Sigmoid colon (tissue), 7 donors: Measurements from ENCODE around the gene GTF2E1. TPM values are rescaled to one million over a fixed set of nuclear protein-coding genes. Genes with fewer than 3 reads are reported as not detected.
A peak's percentile ranks its signal among the peaks of the same experiment; 100 is the strongest.

Experiments used
- DNase-seq: peaks from one replicate; pipeline ENCODE4 v3.0.0-alpha.2; 2019
- H3K27ac ChIP-seq, 4 donors: fragments of 200-600 bp; sonication (generic); one replicate each; pipeline ENCODE4 v1.5.1; 2016 to 2019; ENCODE audit warnings: mild to moderate bottlenecking in 1 of 4
- H3K27me3 ChIP-seq, 3 donors: fragments of 200-600 bp; sonication (generic); one replicate each; pipeline ENCODE4 v1.5.1; 2019; ENCODE audit warnings: mild to moderate bottlenecking in 1 of 3
- H3K36me3 ChIP-seq, 4 donors: fragments of 200-600 bp; sonication (generic); one replicate each; pipeline ENCODE4 v1.5.1; 2016 to 2019
- H3K4me1 ChIP-seq, 4 donors: fragments of 200-600 bp; sonication (generic); one replicate each; pipeline ENCODE4 v1.5.1; 2017 to 2019
- H3K4me3 ChIP-seq, 4 donors: fragments of 200-600 bp; sonication (generic); one replicate each; pipeline ENCODE4 v1.5.1; 2017 to 2019; ENCODE audit warnings: mild to moderate bottlenecking in 2 of 4, moderate library complexity in 1 of 4
- H3K9me3 ChIP-seq, 4 donors: fragments of 200-600 bp in 3 of 4; sonication (generic) in 3 of 4; one replicate each; pipeline versions ENCODE4 v1.5.1 to v1.6.1; 2013 to 2019
- EP300 ChIP-seq, 4 donors: sonication (generic); formaldehyde crosslinking; IDR thresholded peaks; one replicate each; pipeline ENCODE4 v1.6.1; 2017; ENCODE audit warnings: antibody characterized with exemption in 4 of 4
- POLR2A ChIP-seq, 2 donors: fragments of 450-650 bp; IDR thresholded peaks; one replicate each; pipeline ENCODE4 v1.6.1; 2016; ENCODE audit warnings: antibody characterized with exemption in 2 of 2, mild to moderate bottlenecking in 2 of 2, moderate library complexity in 2 of 2
- POLR2AphosphoS5 ChIP-seq, 4 donors: sonication (generic); formaldehyde crosslinking; IDR thresholded peaks; one replicate each; pipeline ENCODE4 v1.6.1; 2017; ENCODE audit warnings: antibody characterized with exemption in 4 of 4
- WGBS, 2 donors: extraction: QIAGEN DNeasy Blood & Tissue Kit; methylation state at CpG; one replicate each; pipeline ENCODE4 v1.1.7; 2013; 5-methylcytosine and 5-hydroxymethylcytosine counted together
- intact Hi-C: fragments of 100-400 bp; cut with DNase I; formaldehyde crosslinking; loops from one replicate; pipeline ENCODE4 v1.15.1; 2023
- polyA plus RNA-seq, 3 donors: library from polyadenylated mRNA; stranded (reverse); fragments of 200-250 nt; gene quantifications; one replicate each; pipeline ENCODE4 v1.2.3, GENCODE V29; 2013
- total RNA-seq, 4 donors: library from RNA; depleted of rRNA; stranded (reverse); fragments of >200 nt; gene quantifications; one replicate each; pipeline ENCODE4 v1.1.0, GENCODE V29; 2016
- TF ChIP-seq, protein P1 (sequence below), 4 experiments: fragments of 450-650 bp in 3 of 4; fragments of 200-600 bp in 1 of 4; IDR thresholded peaks; one replicate each; pipeline ENCODE4 v1.5.1; 2016 to 2019; ENCODE audit warnings: antibody characterized with exemption in 4 of 4, mild to moderate bottlenecking in 3 of 4, moderate library complexity in 2 of 4
- donor health status: healthy with polysubstance abuse.
- donor health status: Bipolar disorder and iron deficiency.
- donor health status: healthy.

Gene GTF2E1
- total RNA-seq (10 to 100 TPM in 2 of 4 donors, 1 to 10 TPM in 2; 6.9 to 12.5 (median 10.3) TPM), polyA plus RNA-seq (1 to 10 TPM; 3.6 to 7.3 (median 5.8) TPM)

DNA sequence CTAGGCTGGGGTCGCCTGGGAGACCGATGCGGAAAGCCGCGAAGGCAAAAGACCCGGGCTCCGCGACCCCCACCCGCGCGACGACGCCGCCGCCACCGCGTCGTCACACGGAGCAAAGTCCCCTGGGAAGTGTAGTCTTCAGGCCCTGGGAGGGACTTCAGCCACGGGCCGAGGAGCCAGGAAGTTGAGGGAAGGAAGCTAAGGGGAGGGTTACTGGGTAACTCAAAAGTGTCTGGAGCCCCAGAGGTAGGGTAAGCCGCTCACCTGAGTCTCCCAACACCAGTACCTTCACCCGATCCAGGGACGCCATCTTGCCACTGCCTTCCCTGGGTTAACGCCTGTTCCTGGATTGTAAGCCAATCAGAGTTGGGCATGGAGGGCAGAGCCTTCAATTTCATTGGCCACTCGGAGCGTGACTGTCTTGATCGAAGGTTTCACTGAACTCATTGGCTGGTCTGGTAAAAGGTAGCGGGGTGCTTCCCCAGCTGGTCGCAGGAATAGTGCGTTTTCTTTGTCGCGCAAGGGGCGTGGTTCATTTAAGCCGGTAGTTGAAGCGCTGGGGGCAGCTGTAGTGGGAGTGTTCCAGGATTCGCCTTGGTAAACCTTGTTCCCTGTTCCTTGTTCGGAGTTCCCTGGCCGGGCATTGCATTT, at the start of gene GTF2E1, which contains the start of gene RABL3:
Gene GTF2E1 (plus strand): TSS at position 547 of the 651 bp plus-strand sequence. CDS start 7,809 bp downstream, outside the sequence.
Gene RABL3 (minus strand): TSS at position 319 of the 651 bp plus-strand sequence. CDS start 9 bp downstream, at position 310.
- H3K27ac ChIP-seq: peak within 1 kb of the TSS; percentile 89 to 93 (median 92)
- H3K36me3 ChIP-seq: peaks cover 0 to 5% (median 0%) of the 10 kb centered on the region in 4 donors
- no peaks in the 10 kb centered on the region for H3K27me3 ChIP-seq
- peaks cover 0 to 19% (median 10%) of the 10 kb centered on the region in 4 donors for H3K4me1 ChIP-seq
- peak within 1 kb of the TSS; percentile 79 to 94 (median 87) for H3K4me3 ChIP-seq
- DNase-seq: peak; percentile 98
- no peaks in the 10 kb centered on the region for H3K9me3 ChIP-seq
- intact Hi-C loops: loop anchor here (1.0 to 5.0 kb wide), 4 partner anchors 145 to 645 kb away; partner anchors contain the start of genes NDUFB4 and STXBP5L
- peak; percentile 48 to 79 (median 75) for TF ChIP-seq POLR2AphosphoS5 (IDR thresholded peaks at IDR 0.05)
- TF ChIP-seq, protein P1, sequence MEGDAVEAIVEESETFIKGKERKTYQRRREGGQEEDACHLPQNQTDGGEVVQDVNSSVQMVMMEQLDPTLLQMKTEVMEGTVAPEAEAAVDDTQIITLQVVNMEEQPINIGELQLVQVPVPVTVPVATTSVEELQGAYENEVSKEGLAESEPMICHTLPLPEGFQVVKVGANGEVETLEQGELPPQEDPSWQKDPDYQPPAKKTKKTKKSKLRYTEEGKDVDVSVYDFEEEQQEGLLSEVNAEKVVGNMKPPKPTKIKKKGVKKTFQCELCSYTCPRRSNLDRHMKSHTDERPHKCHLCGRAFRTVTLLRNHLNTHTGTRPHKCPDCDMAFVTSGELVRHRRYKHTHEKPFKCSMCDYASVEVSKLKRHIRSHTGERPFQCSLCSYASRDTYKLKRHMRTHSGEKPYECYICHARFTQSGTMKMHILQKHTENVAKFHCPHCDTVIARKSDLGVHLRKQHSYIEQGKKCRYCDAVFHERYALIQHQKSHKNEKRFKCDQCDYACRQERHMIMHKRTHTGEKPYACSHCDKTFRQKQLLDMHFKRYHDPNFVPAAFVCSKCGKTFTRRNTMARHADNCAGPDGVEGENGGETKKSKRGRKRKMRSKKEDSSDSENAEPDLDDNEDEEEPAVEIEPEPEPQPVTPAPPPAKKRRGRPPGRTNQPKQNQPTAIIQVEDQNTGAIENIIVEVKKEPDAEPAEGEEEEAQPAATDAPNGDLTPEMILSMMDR (IDR thresholded peaks at IDR 0.05): no peak
- peak; percentile 45 to 49 for TF ChIP-seq POLR2A (IDR thresholded peaks at IDR 0.05)
- TF ChIP-seq EP300 (IDR thresholded peaks at IDR 0.05): peak in 1 of 4 donors; percentile 27
- WGBS, 2 donors: 0% methylated on average over 39 of the region's 39 CpGs

GRCh38 chr3:120693439-120694171, 48.9 kb upstream of the GTF2E1 start:
- TF ChIP-seq POLR2A (IDR thresholded peaks at IDR 0.05) (no peak), POLR2AphosphoS5 (IDR thresholded peaks at IDR 0.05) (no peak), EP300 (IDR thresholded peaks at IDR 0.05) (no peak)
- TF ChIP-seq, protein P1 (IDR thresholded peaks at IDR 0.05): no peak
- Histone ChIP-seq H3K9me3 (no peaks in the 10 kb centered on the region), H3K36me3 (peaks cover 0 to 17% (median 0%) of the 10 kb centered on the region in 4 donors), H3K27me3 (no peaks in the 10 kb centered on the region), H3K4me3 (no peak overlapping the region), H3K27ac (no peak overlapping the region), H3K4me1 (peaks cover 0 to 5% (median 2%) of the 10 kb centered on the region in 4 donors)
- intact Hi-C loops: no loop called here
- no peak for DNase-seq
- 34 to 84% methylated on average over 1 of the region's 1 CpG for WGBS, 2 donors

- 76 to 85% methylated on average over 3 of the region's 3 CpGs for WGBS, 2 donors
Measured at GRCh38 chr3:120699333-120699732, 43.2 kb upstream of the GTF2E1 start.

DNA sequence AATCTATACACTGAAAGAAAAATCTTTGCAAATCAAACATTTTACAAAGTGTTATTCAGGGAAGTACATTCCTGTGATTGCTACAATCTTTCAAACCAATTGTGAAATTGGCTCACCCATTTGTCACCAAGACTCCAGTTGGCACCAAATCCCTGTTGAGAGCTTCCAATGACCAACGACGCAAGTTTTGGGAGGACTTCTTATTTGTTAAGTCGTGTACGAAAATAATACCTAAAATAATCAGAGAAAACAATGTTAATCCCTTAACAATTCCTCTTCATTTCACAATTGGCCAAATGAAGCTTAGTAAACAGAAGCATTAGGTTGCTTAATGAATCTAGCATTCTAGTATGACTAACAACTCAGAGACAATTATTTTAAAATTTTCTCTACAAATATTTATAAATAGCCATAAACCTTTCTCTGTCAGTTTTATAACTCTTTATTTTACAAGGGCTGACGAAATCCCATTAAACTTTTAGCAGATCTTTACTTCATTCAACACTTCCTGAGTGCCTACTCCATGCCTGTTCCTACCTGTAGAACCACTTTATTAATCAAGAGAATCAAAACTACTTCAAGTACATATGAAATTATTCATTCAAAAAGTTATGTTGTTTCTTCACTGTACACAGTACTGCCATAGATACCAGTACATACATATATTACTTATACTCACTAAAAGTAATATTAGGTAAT, 36.5 kb upstream of the GTF2E1 start:
- DNase-seq: no peak
- Histone ChIP-seq H3K9me3 (no peaks in the 10 kb centered on the region), H3K36me3 (peaks cover 0 to 37% (median 0%) of the 10 kb centered on the region in 4 donors), H3K27ac (no peak overlapping the region), H3K4me1 (no peaks in the 10 kb centered on the region), H3K4me3 (no peak overlapping the region), H3K27me3 (no peaks in the 10 kb centered on the region)
- intact Hi-C loops: no loop called here
- WGBS, 2 donors: 80 to 85% methylated on average over 5 of the region's 5 CpGs
- TF ChIP-seq EP300 (IDR thresholded peaks at IDR 0.05) (no peak), POLR2A (IDR thresholded peaks at IDR 0.05) (no peak), POLR2AphosphoS5 (IDR thresholded peaks at IDR 0.05) (no peak)
- TF ChIP-seq, protein P1 (IDR thresholded peaks at IDR 0.05): no peak

More at GRCh38 chr3:120699333-120699732, 43.2 kb upstream of the GTF2E1 start:
- no peak for DNase-seq
- no peaks in the 10 kb centered on the region for H3K27me3 ChIP-seq
- no peaks in the 10 kb centered on the region for H3K4me1 ChIP-seq
- intact Hi-C loops: no loop called here
- H3K9me3 ChIP-seq: no peaks in the 10 kb centered on the region
- peaks cover 0 to 14% (median 0%) of the 10 kb centered on the region in 4 donors for H3K36me3 ChIP-seq
- TF ChIP-seq EP300 (IDR thresholded peaks at IDR 0.05): no peak
- TF ChIP-seq POLR2AphosphoS5 (IDR thresholded peaks at IDR 0.05): no peak
- H3K27ac ChIP-seq: no peak overlapping the region
- H3K4me3 ChIP-seq: no peak overlapping the region
